ENCODE measurements around the gene RASD2.
A peak's percentile ranks its signal among the peaks of the same experiment; 100 is the strongest.

The RASD2 gene

GRCh38 chr22:35591714-35592417 lies 51.2 kb downstream of the RASD2 start:
- Mint-ChIP-seq H3K36me3 (no peaks in the 10 kb centered on the region), H3K27me3 (peaks cover 61% of the 10 kb centered on the region), H3K4me1 (no peaks in the 10 kb centered on the region), H3K27ac (no peak overlapping the region), H3K4me3 (no peak overlapping the region), H3K9me3 (no peaks in the 10 kb centered on the region)
- ATAC-seq: no peak

- Mint-ChIP-seq H3K4me3 (no peak overlapping the region), H3K36me3 (no peaks in the 10 kb centered on the region), H3K4me1 (no peaks in the 10 kb centered on the region), H3K27me3 (peaks cover 61% of the 10 kb centered on the region), H3K9me3 (no peaks in the 10 kb centered on the region), H3K27ac (no peak overlapping the region)
- no peak for ATAC-seq
Observed at GRCh38 chr22:35592418-35592967, 51.9 kb downstream of the RASD2 start.

- Mint-ChIP-seq H3K36me3 (no peaks in the 10 kb centered on the region), H3K4me3 (no peak overlapping the region), H3K27ac (no peak overlapping the region), H3K27me3 (peaks cover 61% of the 10 kb centered on the region), H3K4me1 (no peaks in the 10 kb centered on the region), H3K9me3 (no peaks in the 10 kb centered on the region)
- no peak for ATAC-seq
Observed at GRCh38 chr22:35593071-35593890, 52.6 kb downstream of the RASD2 start.

- H3K27ac Mint-ChIP-seq: no peak overlapping the region
- no peak for ATAC-seq
Observed at GRCh38 chr22:35593891-35594470, 53.4 kb downstream of the RASD2 start.

GRCh38 chr22:35594686-35595085 lies 54.1 kb downstream of the RASD2 start:
- Mint-ChIP-seq H3K27me3 (peaks cover 61% of the 10 kb centered on the region), H3K4me3 (no peak overlapping the region), H3K9me3 (no peaks in the 10 kb centered on the region), H3K4me1 (no peaks in the 10 kb centered on the region), H3K36me3 (no peaks in the 10 kb centered on the region), H3K27ac (no peak overlapping the region)
- ATAC-seq: no peak

More at GRCh38 chr22:35593891-35594470, 53.4 kb downstream of the RASD2 start:
- H3K27me3 Mint-ChIP-seq: peaks cover 61% of the 10 kb centered on the region
- no peaks in the 10 kb centered on the region for H3K9me3 Mint-ChIP-seq
- H3K36me3 Mint-ChIP-seq: no peaks in the 10 kb centered on the region
- no peak overlapping the region for H3K4me3 Mint-ChIP-seq
- H3K4me1 Mint-ChIP-seq: no peaks in the 10 kb centered on the region

GRCh38 chr22:35596821-35597220 lies 56.2 kb downstream of the RASD2 start:
- no peaks in the 10 kb centered on the region for H3K36me3 Mint-ChIP-seq
- H3K27me3 Mint-ChIP-seq: peaks cover 44% of the 10 kb centered on the region
- H3K4me3 Mint-ChIP-seq: no peak overlapping the region
- no peaks in the 10 kb centered on the region for H3K9me3 Mint-ChIP-seq
- H3K4me1 Mint-ChIP-seq: no peaks in the 10 kb centered on the region
- H3K27ac Mint-ChIP-seq: no peak overlapping the region
- no peak for ATAC-seq

DNA sequence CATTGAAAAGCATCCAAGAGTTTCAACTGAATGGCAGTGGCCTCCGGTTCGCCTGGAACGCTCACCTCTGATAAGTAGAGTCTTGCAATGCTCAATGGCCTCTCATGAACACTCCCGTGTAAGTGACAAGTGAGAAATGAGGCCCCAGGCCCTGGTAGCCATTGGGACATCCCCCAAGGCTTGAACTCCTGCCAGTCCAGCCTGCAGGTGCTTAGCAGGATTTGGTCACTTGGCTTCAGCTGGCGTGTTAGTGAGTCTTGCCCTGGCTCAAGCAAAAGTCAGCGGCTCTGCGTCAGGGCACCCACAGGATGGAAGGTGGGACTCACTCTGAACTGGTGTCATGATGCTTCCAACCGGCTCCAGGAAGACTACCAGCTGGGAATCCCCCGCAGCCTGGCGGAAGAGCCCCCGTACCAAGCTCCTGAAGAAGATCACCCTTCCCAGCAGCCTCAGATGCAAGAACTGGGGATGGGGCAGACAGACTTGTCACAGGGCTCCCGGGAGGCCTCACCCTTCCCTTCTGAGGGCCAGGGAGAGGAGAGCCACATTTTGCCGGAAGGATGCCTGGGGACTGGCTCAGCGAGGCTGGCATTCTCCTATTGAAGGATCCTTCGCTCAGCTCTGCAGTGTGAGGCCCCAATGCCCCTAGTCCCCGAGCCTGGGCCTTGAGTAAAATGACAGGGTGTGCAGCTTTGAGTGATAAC lies 57.2 kb downstream of the RASD2 start:
- H3K27ac Mint-ChIP-seq: no peak overlapping the region
- H3K4me1 Mint-ChIP-seq: no peaks in the 10 kb centered on the region
- peaks cover 33% of the 10 kb centered on the region for H3K27me3 Mint-ChIP-seq
- no peak overlapping the region for H3K4me3 Mint-ChIP-seq
- ATAC-seq: no peak
- no peaks in the 10 kb centered on the region for H3K36me3 Mint-ChIP-seq
- no peaks in the 10 kb centered on the region for H3K9me3 Mint-ChIP-seq

- Mint-ChIP-seq H3K27me3 (peaks cover 28% of the 10 kb centered on the region), H3K4me1 (no peaks in the 10 kb centered on the region), H3K36me3 (no peaks in the 10 kb centered on the region), H3K27ac (no peak overlapping the region), H3K4me3 (no peak overlapping the region), H3K9me3 (no peaks in the 10 kb centered on the region)
- no peak for ATAC-seq
Observed at GRCh38 chr22:35598396-35598710, 57.7 kb downstream of the RASD2 start.

- Mint-ChIP-seq H3K4me3 (no peak overlapping the region), H3K36me3 (no peaks in the 10 kb centered on the region), H3K9me3 (no peaks in the 10 kb centered on the region), H3K4me1 (no peaks in the 10 kb centered on the region), H3K27me3 (peaks cover 18% of the 10 kb centered on the region), H3K27ac (no peak overlapping the region)
- no peak for ATAC-seq
Observed at GRCh38 chr22:35599364-35599763, 58.7 kb downstream of the RASD2 start.

GRCh38 chr22:35600476-35600875 lies 59.8 kb downstream of the RASD2 start:
- ATAC-seq: peak; percentile 43
- Mint-ChIP-seq H3K4me3 (no peak overlapping the region), H3K27me3 (peaks cover 12% of the 10 kb centered on the region), H3K27ac (no peak overlapping the region), H3K36me3 (no peaks in the 10 kb centered on the region), H3K9me3 (no peaks in the 10 kb centered on the region), H3K4me1 (no peaks in the 10 kb centered on the region)

DNA sequence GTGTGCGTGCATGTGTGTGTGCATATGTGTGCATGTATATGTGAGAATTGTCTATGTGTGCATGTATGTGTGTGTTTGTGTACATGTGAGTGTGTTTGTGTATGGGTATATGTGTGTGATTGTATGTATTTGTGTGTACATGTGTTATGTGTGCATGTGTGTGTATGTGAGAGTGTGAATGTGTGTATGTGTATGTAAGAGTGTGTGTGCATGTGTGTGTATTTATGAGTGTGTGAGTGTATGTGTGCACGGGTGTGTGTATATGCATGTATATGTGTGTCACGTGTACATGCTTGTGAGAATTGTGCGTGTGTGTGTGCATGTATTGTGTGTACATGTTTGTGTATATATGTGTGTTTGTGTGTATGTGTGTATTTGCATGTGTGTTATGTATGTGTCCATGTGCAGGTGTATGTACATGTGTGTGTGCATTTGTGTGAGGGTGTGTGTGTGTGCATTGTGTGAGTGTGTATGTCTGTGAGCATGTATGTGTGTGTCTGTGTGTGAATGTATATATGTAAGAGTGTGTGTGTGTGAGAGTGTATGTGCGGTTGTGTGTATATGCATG lies 60.5 kb downstream of the RASD2 start:
- H3K4me3 Mint-ChIP-seq: no peak overlapping the region
- no peaks in the 10 kb centered on the region for H3K36me3 Mint-ChIP-seq
- peaks cover 13% of the 10 kb centered on the region for H3K27me3 Mint-ChIP-seq
- H3K4me1 Mint-ChIP-seq: no peaks in the 10 kb centered on the region
- H3K9me3 Mint-ChIP-seq: no peaks in the 10 kb centered on the region
- no peak overlapping the region for H3K27ac Mint-ChIP-seq
- no peak for ATAC-seq

GRCh38 chr22:35601743-35602615 lies 61.3 kb downstream of the RASD2 start:
- Mint-ChIP-seq H3K27ac (no peak overlapping the region), H3K4me3 (no peak overlapping the region), H3K9me3 (no peaks in the 10 kb centered on the region), H3K4me1 (no peaks in the 10 kb centered on the region), H3K36me3 (no peaks in the 10 kb centered on the region), H3K27me3 (peaks cover 18% of the 10 kb centered on the region)
- ATAC-seq: no peak
